ENCODE results near the gene PPP1R14C.

PPP1R14C gene

GRCh38 chr6:150249261-150249660 is 106.4 kb downstream of the PPP1R14C start:
- DNase-seq (ENCODE audit: low spot score): no peak

- peak; percentile 34 for DNase-seq (ENCODE audit: low spot score)
Measured at GRCh38 chr6:150250826-150251225, 108.0 kb downstream of the PPP1R14C start.

- no peak for DNase-seq (ENCODE audit: low spot score)
Measured at GRCh38 chr6:150251566-150252186, 108.8 kb downstream of the PPP1R14C start.

- DNase-seq (ENCODE audit: low spot score): no peak
Measured at GRCh38 chr6:150252714-150253444, 110.0 kb downstream of the PPP1R14C start.

GRCh38 chr6:150253489-150253888 is 110.6 kb downstream of the PPP1R14C start:
- no peak for DNase-seq (ENCODE audit: low spot score)

GRCh38 chr6:150254770-150255169 is 111.9 kb downstream of the PPP1R14C start:
- DNase-seq (ENCODE audit: low spot score): no peak

GRCh38 chr6:150255840-150256239 is 113.0 kb downstream of the PPP1R14C start:
- DNase-seq (ENCODE audit: low spot score): no peak

- no peak for DNase-seq (ENCODE audit: low spot score)
Measured at GRCh38 chr6:150256618-150257272, 113.9 kb downstream of the PPP1R14C start.

GRCh38 chr6:150258381-150258780 is 115.5 kb downstream of the PPP1R14C start:
- no peak for DNase-seq (ENCODE audit: low spot score)

- DNase-seq (ENCODE audit: low spot score): no peak
Measured at GRCh38 chr6:150260931-150261330, 118.1 kb downstream of the PPP1R14C start.

GRCh38 chr6:150261997-150262697 is 119.3 kb downstream of the PPP1R14C start:
- no peak for DNase-seq (ENCODE audit: low spot score)

- no peak for DNase-seq (ENCODE audit: low spot score)
Measured at GRCh38 chr6:150263765-150264404, 121.0 kb downstream of the PPP1R14C start.

GRCh38 chr6:150266309-150266708 is 123.5 kb downstream of the PPP1R14C start:
- DNase-seq (ENCODE audit: low spot score): no peak

- no peak for DNase-seq (ENCODE audit: low spot score)
Measured at GRCh38 chr6:150266963-150267685, 124.3 kb downstream of the PPP1R14C start.

GRCh38 chr6:150267686-150268561 is 125.1 kb downstream of the PPP1R14C start:
- no peak for DNase-seq (ENCODE audit: low spot score)

GRCh38 chr6:150269130-150269856 is 126.4 kb downstream of the PPP1R14C start:
- peak; percentile 48 for DNase-seq (ENCODE audit: low spot score)

GRCh38 chr6:150269857-150270223 is 127.0 kb downstream of the PPP1R14C start:
- DNase-seq (ENCODE audit: low spot score): no peak

- DNase-seq (ENCODE audit: low spot score): no peak
Measured at GRCh38 chr6:150270330-150271052, 127.6 kb downstream of the PPP1R14C start.

GRCh38 chr6:150271172-150271500 is 128.3 kb downstream of the PPP1R14C start:
- no peak for DNase-seq (ENCODE audit: low spot score)
